GM19351 (cell line): ENCODE data around the gene CD101.
A peak's percentile ranks its signal among the peaks of the same experiment; 100 is the strongest.

Experiments
- ATAC-seq: cut with Tn5 transposase; IDR thresholded peaks from one replicate; pipeline ENCODE4 v1.9.1; 2021; ENCODE audit warnings: mild to moderate bottlenecking, moderate library complexity; ENCODE audit not compliant: unreplicated experiment

CD101 gene

DNA sequence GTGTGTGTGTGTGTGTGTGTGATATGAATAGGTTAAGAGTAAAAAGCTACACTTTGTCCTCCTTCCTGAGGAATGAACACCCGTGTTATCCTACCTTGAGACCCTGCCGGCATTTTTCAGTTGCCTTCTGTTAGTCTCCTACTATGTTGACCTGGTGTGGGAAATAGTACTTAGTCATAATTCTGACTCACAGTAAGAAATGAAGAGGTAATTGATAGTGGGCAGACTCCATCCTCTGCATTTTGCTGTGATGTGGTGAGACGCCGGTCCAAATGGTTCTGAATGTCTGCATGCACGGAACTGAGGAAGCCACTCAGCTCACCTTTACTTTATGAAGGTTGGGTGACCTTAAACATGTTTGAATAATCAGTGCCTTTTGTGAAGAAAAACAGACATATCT is 12.6 kb downstream of the CD101 start:
- ATAC-seq, result no peak

- no peak for ATAC-seq
Measured at GRCh38 chr1:117015724-117016123, 14.2 kb downstream of the CD101 start.

DNA sequence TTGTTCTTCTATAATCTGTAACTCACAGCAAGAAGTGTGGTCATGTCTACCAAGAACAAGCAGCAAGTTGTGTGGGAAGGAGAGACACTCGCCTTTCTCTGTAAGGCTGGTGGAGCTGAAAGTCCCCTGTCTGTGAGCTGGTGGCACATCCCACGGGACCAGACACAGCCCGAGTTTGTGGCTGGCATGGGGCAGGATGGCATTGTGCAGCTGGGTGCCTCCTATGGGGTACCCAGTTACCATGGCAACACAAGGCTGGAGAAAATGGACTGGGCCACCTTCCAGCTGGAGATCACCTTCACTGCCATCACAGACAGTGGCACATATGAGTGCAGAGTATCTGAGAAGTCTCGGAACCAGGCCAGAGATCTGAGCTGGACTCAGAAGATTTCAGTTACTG is 15.5 kb downstream of the CD101 start:
- ATAC-seq, result peak; percentile 16

DNA sequence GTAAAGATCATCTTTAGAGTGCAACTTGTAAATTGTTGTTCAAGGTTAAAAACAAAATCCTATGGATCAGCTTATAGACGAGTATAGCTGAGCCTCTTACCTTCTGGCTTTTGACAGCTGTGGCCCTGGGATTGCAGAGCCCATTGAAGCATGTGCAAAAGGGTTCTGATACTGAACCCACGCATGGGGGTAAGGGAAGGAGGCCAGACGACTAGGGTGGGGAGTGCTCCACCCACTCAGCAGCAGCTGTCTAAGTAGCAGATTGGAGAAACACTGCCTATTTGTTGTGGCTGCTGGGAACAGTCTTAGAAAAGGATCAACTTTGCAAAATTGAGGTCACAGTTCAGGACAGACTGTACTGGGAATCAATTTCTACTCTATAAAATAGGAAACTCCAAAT is 16.1 kb downstream of the CD101 start:
- ATAC-seq, result peak; percentile 92

DNA sequence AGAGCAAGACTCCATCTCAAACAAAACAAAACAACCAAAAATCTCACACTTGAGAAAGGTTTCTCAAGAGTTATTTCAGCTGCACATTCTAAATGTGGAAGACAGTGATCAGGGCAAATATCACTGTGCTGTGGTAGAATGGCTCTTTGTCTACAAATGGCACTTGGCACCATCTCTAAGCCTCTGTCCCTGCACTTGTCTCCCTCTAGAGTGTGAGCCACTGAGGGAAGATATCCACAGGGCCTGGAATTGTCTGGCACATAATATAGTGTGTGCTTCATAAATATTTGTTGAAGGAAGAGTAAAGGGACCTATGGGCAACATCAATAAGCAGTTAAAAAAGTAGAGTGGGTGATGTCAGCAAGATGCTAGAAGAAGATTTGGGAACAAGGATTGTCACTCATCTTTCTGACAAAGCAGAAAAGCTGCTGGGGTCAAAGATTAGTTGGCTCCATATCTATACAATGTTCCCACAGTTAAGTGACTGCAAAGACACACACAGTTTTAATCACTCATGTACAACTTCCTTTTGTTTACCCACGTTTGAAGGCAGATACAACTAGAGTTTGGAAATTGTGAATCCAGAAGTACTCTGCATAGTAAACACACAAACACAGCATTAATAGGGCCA is 19.1 kb downstream of the CD101 start:
- ATAC-seq, result no peak

DNA sequence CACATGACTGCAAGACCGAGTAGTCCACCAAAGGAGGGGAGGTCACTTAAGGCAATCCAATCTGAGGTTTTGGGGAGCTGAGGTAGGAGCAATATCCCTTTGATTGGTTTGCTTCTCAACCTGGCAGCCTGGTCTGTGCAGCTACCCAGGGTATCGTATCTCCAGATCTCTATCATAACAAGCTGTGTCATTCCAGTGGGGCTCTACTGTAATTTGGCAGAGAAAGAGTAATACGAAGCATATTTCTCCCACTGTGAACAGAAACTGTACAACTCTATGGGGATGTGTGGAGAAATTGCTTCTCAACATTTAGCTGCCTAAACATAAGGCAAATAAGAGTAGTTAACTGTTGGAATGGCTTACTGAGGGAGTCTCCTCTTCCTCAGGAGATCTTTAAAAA is 20.6 kb downstream of the CD101 start:
- no peak for ATAC-seq

GRCh38 chr1:117025568-117025967 is 24.0 kb downstream of the CD101 start:
- no peak for ATAC-seq

DNA sequence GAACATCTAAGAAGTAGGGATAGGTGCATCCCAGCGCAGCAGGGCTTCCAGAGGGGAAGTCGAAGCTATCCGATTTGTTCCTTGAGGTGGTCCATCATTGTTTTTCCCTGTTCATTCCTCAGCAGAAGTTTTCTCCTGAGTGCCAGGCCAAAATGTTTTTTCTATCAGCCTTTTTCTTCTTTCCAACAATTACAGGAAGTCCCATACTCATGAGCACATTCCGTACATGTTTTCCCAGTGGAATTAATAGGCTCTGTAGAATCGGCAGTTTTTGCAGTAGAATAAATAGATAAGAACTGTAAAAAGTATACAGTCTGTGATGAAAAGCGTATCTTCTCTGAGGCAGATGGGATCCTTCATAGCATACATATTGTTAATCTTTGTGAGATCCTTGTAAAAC is 24.8 kb downstream of the CD101 start:
- ATAC-seq, result no peak

DNA sequence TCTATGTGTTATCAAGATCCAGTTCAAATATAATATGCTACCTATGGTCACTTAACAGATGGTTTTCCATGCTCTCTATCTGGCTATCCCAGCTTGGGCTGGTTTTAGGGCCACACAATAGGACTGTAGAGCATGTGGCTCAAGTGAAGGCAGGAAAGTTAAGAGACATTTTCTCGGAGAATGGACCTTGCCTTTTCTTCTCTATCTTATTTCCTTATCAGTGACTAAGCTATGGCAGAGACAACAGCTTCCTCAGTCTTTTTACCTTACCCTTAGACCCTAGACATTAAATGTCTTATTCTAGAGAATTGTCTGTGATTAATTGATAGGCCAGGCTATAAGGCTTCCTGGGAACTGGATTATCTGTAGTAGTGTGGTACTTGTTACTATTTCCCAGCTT is 28.1 kb downstream of the CD101 start:
- no peak for ATAC-seq

- ATAC-seq, result no peak
Measured at GRCh38 chr1:117030271-117030877, 28.8 kb downstream of the CD101 start.

DNA sequence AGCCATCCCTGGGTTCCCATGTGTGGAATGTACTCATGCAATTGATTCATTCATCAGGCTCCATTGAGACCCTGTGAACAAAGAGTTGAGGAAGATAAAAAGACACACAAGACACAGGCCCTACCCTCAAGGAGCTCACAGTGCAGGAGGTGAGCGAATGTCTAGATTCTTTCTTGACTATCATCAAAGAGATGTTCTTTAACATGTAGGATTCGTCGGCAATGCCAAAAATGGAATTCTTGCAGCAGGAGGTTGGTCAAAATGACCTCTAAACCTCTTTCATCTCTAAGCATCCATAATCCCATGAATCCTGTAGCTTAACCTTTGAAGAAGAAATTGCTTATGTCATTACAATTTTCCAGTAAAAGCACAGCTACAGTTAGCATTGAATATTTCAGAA is 30.7 kb downstream of the CD101 start:
- no peak for ATAC-seq

DNA sequence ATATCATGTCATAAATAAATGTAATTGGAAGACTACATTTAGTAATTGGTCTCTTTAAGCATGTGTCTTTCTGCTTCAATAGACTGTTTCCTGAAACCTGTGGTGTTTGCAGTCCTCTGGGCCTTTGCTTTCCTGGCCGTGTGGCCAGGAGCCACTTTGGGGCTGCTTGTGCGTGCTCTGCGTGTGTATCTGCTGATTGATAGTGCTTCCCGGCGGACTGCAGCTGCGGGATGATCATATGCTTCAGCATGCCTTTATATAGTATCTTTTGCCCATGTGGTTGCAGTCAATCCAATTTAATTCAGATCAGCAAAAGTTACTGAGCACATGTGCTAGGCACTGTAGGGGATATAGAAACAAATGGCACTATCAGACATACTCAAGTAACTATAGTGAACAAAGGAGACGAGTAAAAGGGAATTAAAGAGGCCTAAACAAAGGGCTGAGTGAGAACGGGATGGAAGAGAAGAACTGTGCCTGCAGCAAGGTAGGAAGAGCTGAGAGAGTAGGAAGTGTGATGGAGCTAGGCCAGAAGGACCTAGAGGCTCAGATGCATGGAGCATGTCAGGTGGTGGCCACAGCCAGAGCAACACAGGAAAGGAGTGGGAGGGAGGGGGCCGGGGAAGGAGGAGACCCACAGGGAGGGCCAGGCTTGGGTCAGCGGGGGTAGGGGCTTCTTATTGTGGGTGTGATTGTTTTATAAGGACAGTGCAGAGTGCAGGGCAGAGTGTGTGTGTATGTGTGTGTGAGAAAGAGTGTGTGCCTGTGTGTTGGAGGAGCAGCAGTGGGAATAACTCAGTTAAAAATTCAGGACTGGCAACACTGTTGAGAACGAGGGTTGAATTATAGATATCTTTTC is 31.4 kb downstream of the CD101 start:
- no peak for ATAC-seq

DNA sequence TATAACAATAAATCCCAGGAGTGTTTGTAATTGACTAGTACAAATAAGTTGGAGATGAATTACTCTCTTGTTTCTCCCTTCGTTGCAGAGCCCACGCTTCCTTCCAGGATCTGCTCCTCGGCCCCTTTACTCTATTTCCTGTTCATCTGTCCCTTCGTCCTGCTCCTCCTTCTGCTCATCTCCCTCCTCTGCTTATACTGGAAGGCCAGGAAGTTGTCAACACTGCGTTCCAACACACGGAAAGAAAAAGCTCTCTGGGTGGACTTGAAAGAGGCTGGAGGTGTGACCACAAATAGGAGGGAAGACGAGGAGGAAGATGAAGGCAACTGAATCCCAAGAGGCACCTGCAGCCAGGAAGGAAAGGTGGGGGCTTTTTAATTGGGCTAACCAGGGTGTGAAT is 32.2 kb downstream of the CD101 start:
- no peak for ATAC-seq

DNA sequence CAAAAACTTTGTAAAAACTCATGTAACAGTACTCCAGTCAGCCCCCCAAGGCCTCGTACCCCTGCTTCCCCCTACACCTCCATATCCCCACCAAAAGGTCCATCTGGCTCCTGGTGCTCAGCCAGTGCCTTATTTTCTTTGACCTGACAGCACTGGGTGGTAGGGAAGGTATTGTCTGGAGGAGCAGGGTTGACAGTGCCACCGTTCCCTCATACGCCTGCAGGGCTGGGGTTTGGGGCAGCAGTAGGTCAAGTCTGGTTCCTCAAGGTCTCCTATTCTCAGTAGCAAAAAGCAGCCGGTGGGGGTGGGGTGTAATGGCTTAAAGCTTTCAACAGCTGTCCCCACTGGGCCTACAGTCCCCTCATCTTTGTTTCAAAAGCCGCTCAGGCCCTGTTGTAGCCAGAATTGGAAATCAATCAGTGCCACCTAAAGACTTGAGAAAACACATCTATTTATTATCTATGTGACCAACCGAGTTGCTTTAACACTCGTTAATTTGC is 33.3 kb downstream of the CD101 start:
- no peak for ATAC-seq

- ATAC-seq, result no peak
Measured at GRCh38 chr1:117036018-117036461, 34.5 kb downstream of the CD101 start.

DNA sequence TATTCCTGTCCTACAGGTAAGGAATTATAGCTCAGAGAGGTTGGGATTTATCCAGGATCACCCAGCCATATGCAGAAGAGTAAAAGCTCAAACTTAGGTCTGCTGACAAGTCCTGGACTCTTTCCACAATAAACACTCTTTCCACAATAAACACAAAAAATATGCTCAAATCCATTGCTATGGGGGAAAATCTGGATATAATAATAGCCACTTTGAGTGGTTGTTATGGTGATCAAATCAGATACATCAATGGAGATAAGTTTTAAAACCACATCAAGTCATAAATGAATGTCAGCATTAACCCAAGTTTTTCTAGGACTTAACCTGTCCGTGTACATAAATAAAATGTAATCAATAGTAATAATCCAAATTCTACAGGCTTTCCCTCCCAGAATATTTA is 36.2 kb downstream of the CD101 start:
- no peak for ATAC-seq

GRCh38 chr1:117038236-117038635 is 36.7 kb downstream of the CD101 start:
- ATAC-seq, result no peak

DNA sequence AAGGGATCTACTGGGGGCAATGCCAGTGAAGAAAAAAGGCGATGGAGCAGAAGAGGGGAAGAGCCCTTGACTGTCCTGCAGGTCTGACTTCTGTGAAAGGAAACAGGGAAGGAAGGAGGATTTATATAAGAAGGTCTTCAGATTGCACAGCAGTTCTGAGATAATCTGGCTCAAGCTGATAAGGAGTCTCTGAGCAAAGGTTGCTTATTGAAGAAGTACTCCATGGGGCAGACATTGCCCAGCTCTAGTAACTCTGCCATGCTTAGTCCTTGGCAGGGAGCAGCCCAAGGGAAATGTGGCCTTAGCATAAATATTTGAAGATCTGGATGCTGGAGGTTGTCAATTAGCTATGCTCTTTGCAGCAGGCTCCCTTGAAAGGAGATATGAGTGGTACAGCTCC is 42.7 kb downstream of the CD101 start:
- ATAC-seq, result no peak

GRCh38 chr1:117045644-117046043 is 44.1 kb downstream of the CD101 start:
- no peak for ATAC-seq

DNA sequence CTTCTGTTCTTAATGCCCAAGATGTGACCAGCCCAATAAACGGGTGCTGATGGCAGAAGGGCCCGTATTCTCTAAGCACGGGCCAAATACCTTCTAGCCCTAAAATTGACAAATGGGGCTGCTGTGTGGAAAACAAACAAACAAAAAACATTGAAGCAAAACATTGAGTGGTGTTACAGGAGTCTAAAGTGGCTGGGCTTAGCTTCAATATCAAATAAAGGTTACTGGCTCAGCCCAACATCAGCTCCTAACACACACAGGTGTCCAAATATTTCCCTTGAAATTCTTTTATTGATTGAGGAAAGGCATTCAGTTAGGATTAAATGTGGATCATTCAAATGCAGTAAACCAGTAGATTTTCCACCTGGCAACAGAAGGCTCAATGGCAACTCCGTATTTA is 45.2 kb downstream of the CD101 start:
- no peak for ATAC-seq

GRCh38 chr1:117047271-117047670 is 45.7 kb downstream of the CD101 start:
- no peak for ATAC-seq

GRCh38 chr1:117049857-117050256 is 48.3 kb downstream of the CD101 start:
- ATAC-seq, result no peak
